NCI-H82 treated with DMSO at 0.1 percent for 48 hours (cell line): ENCODE measurements around the gene CDC37L1.

Experiments
- DNase-seq: peaks from one replicate; lab custom pipeline; 2025; ENCODE audit not compliant: unreplicated experiment; lab: John Stamatoyannopoulos, UW

The CDC37L1 gene

GRCh38 chr9:4668604-4669003 is 10.8 kb upstream of the CDC37L1 start:
- DNase-seq: no peak

GRCh38 chr9:4669890-4670289 is 9.5 kb upstream of the CDC37L1 start:
- DNase-seq: no peak

- DNase-seq: no peak
Observed at GRCh38 chr9:4670591-4670990, 8.8 kb upstream of the CDC37L1 start.

GRCh38 chr9:4671737-4672136 is 7.6 kb upstream of the CDC37L1 start:
- no peak for DNase-seq

GRCh38 chr9:4674783-4675182 is 4.6 kb upstream of the CDC37L1 start:
- no peak for DNase-seq

- no peak for DNase-seq
Observed at GRCh38 chr9:4677392-4677791, 2.0 kb upstream of the CDC37L1 start.

- DNase-seq: no peak
Observed at GRCh38 chr9:4678679-4679267, 596 bp upstream of the CDC37L1 start.

GRCh38 chr9:4680173-4680525 is 780 bp downstream of the CDC37L1 start:
- DNase-seq: no peak

GRCh38 chr9:4680750-4681149 is 1.4 kb downstream of the CDC37L1 start:
- no peak for DNase-seq

GRCh38 chr9:4684820-4685219 is 5.5 kb downstream of the CDC37L1 start:
- DNase-seq: no peak

- DNase-seq: no peak
Observed at GRCh38 chr9:4686112-4686511, 6.7 kb downstream of the CDC37L1 start.

GRCh38 chr9:4686584-4686983 is 7.2 kb downstream of the CDC37L1 start:
- DNase-seq: no peak

- no peak for DNase-seq
Observed at GRCh38 chr9:4689021-4689420, 9.7 kb downstream of the CDC37L1 start.

- DNase-seq: no peak
Observed at GRCh38 chr9:4689687-4690104, 10.3 kb downstream of the CDC37L1 start.

GRCh38 chr9:4690144-4690543 is 10.8 kb downstream of the CDC37L1 start:
- DNase-seq: no peak

GRCh38 chr9:4691795-4692194 is 12.4 kb downstream of the CDC37L1 start:
- DNase-seq: no peak

GRCh38 chr9:4700091-4700490 is 20.7 kb downstream of the CDC37L1 start:
- no peak for DNase-seq

- no peak for DNase-seq
Observed at GRCh38 chr9:4700932-4701331, 21.6 kb downstream of the CDC37L1 start.

- no peak for DNase-seq
Observed at GRCh38 chr9:4701526-4701925, 22.2 kb downstream of the CDC37L1 start.

- no peak for DNase-seq
Observed at GRCh38 chr9:4704129-4704528, 24.8 kb downstream of the CDC37L1 start.

GRCh38 chr9:4706021-4706420 is 26.7 kb downstream of the CDC37L1 start:
- DNase-seq: no peak

GRCh38 chr9:4706971-4707622 is 27.7 kb downstream of the CDC37L1 start:
- DNase-seq: no peak

- DNase-seq: no peak
Observed at GRCh38 chr9:4709380-4709779, 30.0 kb downstream of the CDC37L1 start.
